ENCODE results near the gene WBP4. TPM values are rescaled to one million over a fixed set of nuclear protein-coding genes. Genes with fewer than 3 reads are reported as not detected.

The WBP4 gene
- total RNA-seq, 1 donor, result 8.7 TPM

DNA sequence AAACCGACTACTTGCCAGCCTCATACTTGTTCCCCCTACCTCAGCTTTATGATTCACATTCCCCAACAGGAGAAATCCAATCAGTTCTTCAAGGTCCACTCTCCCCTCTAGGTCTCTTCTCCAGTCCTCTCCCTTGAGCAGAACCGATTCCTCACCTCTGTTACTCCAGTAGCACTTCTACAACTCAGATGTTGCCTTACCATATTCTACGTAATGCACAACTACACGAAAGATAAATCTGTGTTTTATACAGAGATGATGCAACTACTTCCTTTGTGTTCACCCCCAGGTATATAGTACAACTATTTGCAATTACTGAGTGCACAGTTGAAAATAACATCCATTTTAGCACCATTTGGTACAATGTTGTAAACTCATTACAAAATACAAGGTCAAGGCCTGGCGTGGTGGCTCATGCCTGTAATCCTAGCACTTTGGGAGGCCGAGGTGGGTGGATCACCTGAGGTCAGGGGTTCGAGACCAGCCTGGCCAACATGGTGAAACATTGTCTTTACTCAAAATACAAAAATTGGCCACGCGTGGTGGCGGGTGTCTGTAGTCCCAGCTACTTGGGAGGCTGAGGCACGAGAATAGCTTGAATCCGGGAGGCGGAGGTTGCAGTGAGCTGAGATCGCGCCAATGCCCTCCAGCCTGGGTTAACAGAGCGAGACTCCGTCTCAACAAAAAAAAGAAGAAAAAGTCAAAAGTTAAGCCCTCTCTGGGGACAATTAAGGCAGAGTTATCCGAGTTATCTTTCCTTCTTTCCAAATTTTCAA, 2.8 kb upstream of the WBP4 start:
- H3K27ac ChIP-seq (ENCODE audit: low read depth, low read length), result peak overlapping the region; percentile 92
- TF ChIP-seq, protein P1, sequence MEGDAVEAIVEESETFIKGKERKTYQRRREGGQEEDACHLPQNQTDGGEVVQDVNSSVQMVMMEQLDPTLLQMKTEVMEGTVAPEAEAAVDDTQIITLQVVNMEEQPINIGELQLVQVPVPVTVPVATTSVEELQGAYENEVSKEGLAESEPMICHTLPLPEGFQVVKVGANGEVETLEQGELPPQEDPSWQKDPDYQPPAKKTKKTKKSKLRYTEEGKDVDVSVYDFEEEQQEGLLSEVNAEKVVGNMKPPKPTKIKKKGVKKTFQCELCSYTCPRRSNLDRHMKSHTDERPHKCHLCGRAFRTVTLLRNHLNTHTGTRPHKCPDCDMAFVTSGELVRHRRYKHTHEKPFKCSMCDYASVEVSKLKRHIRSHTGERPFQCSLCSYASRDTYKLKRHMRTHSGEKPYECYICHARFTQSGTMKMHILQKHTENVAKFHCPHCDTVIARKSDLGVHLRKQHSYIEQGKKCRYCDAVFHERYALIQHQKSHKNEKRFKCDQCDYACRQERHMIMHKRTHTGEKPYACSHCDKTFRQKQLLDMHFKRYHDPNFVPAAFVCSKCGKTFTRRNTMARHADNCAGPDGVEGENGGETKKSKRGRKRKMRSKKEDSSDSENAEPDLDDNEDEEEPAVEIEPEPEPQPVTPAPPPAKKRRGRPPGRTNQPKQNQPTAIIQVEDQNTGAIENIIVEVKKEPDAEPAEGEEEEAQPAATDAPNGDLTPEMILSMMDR (IDR thresholded peaks at IDR 0.05; ENCODE audit: extremely low read depth, low read depth, low read length), result no peak
- no peak for DNase-seq (ENCODE audit: insufficient read length, low spot score, missing footprints)

DNA sequence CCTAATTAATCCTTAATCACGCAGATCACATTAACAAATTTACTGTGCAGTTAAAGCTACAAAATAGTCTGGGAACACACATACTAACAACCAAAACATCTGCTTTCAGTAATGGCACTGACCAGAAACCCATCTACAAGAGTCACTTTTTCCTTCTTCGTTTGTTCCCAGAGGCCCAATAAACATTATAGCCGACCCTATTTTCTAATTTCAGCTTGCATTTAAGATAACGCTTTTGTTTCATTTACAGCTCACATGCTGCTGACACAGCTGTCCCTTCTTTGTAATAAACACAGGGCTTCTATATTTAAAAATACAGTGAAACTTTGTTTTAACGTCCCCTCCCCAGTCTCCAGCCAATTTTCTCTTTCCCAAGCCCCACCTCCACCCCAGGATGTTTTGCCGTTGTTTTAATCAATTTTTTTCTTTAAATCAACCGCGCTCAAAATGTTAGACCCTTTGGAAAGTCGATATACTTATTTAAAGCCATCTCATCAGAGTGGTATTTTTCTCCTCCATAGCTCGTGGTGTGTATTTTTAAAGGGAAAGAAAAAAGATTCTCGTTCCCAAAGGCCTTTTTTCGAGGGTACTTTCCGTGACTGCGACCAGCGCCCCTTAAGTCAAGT, 1.7 kb upstream of the WBP4 start:
- peak overlapping the region; percentile 92 for H3K27ac ChIP-seq (ENCODE audit: low read depth, low read length)
- H3K9me3 ChIP-seq (ENCODE audit: low read depth, low read length), result no peaks in the 10 kb centered on the region
- peak overlapping the region; percentile 89 for H3K4me3 ChIP-seq (ENCODE audit: insufficient read depth, low read length)
- peaks cover 5% of the 10 kb centered on the region for H3K36me3 ChIP-seq (ENCODE audit: insufficient read depth, low read length)
- peak; percentile 68 for DNase-seq (ENCODE audit: insufficient read length, low spot score, missing footprints)
- H2AFZ ChIP-seq (ENCODE audit: low read length), result peak overlapping the region; percentile 66
- H3K27me3 ChIP-seq (ENCODE audit: insufficient read depth, low read length), result no peaks in the 10 kb centered on the region
- peak overlapping the region; percentile 88 for H3K4me2 ChIP-seq (ENCODE audit: insufficient read depth, low read length)
- TF ChIP-seq, protein P1 (IDR thresholded peaks at IDR 0.05; ENCODE audit: extremely low read depth, low read depth, low read length), result no peak
- peaks cover 80% of the 10 kb centered on the region for H3K79me2 ChIP-seq (ENCODE audit: insufficient read depth, low read length)
- peaks cover 41% of the 10 kb centered on the region for H3K4me1 ChIP-seq (ENCODE audit: insufficient read depth, low read length)
- peaks cover 23% of the 10 kb centered on the region for H4K20me1 ChIP-seq (ENCODE audit: insufficient read depth, low read length)

More for the DNA sequence above, 2.8 kb upstream of the WBP4 start:
- Histone ChIP-seq H3K79me2 (ENCODE audit: insufficient read depth, low read length) (peaks cover 81% of the 10 kb centered on the region), H3K9me3 (ENCODE audit: low read depth, low read length) (no peaks in the 10 kb centered on the region), H3K36me3 (ENCODE audit: insufficient read depth, low read length) (peaks cover under 1% of the 10 kb centered on the region), H3K4me1 (ENCODE audit: insufficient read depth, low read length) (peaks cover 41% of the 10 kb centered on the region), H3K4me2 (ENCODE audit: insufficient read depth, low read length) (peak overlapping the region; percentile 88), H3K27me3 (ENCODE audit: insufficient read depth, low read length) (no peaks in the 10 kb centered on the region), H3K4me3 (ENCODE audit: insufficient read depth, low read length) (peak overlapping the region; percentile 89), H2AFZ (ENCODE audit: low read length) (no peak overlapping the region), H4K20me1 (ENCODE audit: insufficient read depth, low read length) (peaks cover 27% of the 10 kb centered on the region)

DNA sequence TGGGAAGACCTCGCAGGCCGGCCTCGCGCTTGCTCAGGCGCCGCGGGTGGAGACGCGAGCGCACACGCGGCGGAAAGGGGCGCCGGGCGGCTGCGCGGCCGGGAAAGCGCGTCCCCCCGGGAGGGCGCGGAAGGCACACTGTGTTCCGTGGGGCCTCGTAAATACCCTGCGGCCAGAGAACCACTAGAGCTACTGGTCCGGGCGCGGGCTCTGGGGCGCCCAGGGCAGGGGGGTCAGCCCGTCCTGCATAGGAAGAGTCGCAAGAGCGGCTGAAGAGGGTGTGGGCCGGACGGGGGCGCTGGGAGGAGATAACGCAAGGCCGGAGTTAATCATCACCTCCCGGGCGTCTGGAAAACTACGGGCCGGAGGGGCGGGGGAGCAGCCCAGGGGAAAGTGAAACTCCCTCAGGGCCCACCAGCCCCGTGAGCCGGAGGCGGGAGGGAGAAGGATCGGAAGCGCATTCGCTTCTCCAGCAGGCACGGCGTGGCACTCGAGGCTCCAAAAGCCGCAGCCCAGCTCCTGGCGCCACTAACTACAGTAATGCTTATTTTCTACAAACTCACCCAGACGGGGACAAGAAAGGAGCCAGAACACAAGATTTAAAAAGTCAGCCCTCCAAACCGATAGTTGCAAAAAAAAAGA, 1.1 kb upstream of the WBP4 start:
- Histone ChIP-seq H3K79me2 (ENCODE audit: insufficient read depth, low read length) (peaks cover 74% of the 10 kb centered on the region), H3K36me3 (ENCODE audit: insufficient read depth, low read length) (peaks cover 5% of the 10 kb centered on the region), H3K4me3 (ENCODE audit: insufficient read depth, low read length) (peak overlapping the region; percentile 89), H3K4me2 (ENCODE audit: insufficient read depth, low read length) (peak overlapping the region; percentile 88), H3K27ac (ENCODE audit: low read depth, low read length) (peak overlapping the region; percentile 92), H3K27me3 (ENCODE audit: insufficient read depth, low read length) (no peaks in the 10 kb centered on the region), H3K4me1 (ENCODE audit: insufficient read depth, low read length) (peaks cover 41% of the 10 kb centered on the region), H2AFZ (ENCODE audit: low read length) (peak overlapping the region; percentile 66), H3K9me3 (ENCODE audit: low read depth, low read length) (no peaks in the 10 kb centered on the region), H4K20me1 (ENCODE audit: insufficient read depth, low read length) (peaks cover 17% of the 10 kb centered on the region)
- DNase-seq (ENCODE audit: insufficient read length, low spot score, missing footprints), result peak; percentile 90
- TF ChIP-seq, protein P1 (IDR thresholded peaks at IDR 0.05; ENCODE audit: extremely low read depth, low read depth, low read length), result peak; percentile 24

DNA sequence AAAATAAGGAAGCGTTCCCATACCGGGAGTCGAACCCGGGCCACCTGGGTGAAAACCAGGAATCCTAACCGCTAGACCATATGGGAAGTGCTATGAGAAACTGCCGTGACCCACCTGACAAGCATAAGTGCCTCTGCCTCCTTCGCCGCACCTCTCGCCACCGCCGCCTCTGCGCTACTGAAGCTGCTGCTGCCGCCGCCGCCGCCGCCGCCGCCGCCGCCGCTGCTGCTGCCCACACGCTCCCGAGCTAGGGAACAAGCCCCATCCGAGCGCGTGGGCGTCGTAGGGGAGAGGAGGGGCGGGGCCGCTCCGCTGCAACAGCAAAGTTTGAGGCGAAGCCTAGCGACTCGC, 610 bp upstream of the WBP4 start:
- Histone ChIP-seq H3K9me3 (ENCODE audit: low read depth, low read length) (no peaks in the 10 kb centered on the region), H3K27ac (ENCODE audit: low read depth, low read length) (peak overlapping the region; percentile 92), H3K27me3 (ENCODE audit: insufficient read depth, low read length) (no peaks in the 10 kb centered on the region), H4K20me1 (ENCODE audit: insufficient read depth, low read length) (peaks cover 13% of the 10 kb centered on the region), H3K4me1 (ENCODE audit: insufficient read depth, low read length) (peaks cover 44% of the 10 kb centered on the region), H3K4me2 (ENCODE audit: insufficient read depth, low read length) (peak overlapping the region; percentile 88), H3K4me3 (ENCODE audit: insufficient read depth, low read length) (peak overlapping the region; percentile 89), H3K79me2 (ENCODE audit: insufficient read depth, low read length) (peaks cover 74% of the 10 kb centered on the region), H2AFZ (ENCODE audit: low read length) (peak overlapping the region; percentile 97), H3K36me3 (ENCODE audit: insufficient read depth, low read length) (peaks cover 10% of the 10 kb centered on the region)
- TF ChIP-seq, protein P1 (IDR thresholded peaks at IDR 0.05; ENCODE audit: extremely low read depth, low read depth, low read length), result no peak
- DNase-seq (ENCODE audit: insufficient read length, low spot score, missing footprints), result peak; percentile 90
